WTC11 (cell line): ENCODE measurements around the gene ZIK1.

Experiments used
- TF ChIP-seq, protein P1 (sequence below): fragments of 200-600 bp; IDR thresholded peaks from 2 replicates; pipeline ENCODE4 v1.8.0; 2022; ENCODE audit warnings: antibody characterized with exemption
- TF ChIP-seq, protein P2 (sequence below): sonication (generic); formaldehyde crosslinking; IDR thresholded peaks from 2 replicates; pipeline ENCODE4 v1.8.1; 2023; ENCODE audit warnings: mild to moderate bottlenecking, missing genetic modification reagents, borderline replicate concordance

DNA sequence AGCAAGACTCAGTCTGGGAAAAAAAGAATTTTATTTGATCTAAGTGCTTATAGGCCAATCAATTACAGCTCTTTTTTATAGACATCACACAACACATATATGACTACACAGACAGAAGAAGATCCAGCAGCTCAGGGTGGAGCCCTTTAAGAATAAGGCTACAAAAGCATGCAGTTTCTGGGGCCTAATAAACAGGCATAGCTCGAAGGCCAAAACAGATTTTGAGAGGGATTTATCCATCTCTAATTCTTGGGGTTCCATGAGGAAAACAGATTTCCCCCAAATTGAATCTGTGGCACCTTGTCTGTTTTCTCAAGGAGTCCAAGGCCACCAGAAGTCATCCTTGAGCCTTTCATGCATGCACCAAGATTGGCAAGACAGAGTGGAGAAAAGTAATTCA lies 20.4 kb upstream of the ZIK1 start:
- TF ChIP-seq, protein P1, sequence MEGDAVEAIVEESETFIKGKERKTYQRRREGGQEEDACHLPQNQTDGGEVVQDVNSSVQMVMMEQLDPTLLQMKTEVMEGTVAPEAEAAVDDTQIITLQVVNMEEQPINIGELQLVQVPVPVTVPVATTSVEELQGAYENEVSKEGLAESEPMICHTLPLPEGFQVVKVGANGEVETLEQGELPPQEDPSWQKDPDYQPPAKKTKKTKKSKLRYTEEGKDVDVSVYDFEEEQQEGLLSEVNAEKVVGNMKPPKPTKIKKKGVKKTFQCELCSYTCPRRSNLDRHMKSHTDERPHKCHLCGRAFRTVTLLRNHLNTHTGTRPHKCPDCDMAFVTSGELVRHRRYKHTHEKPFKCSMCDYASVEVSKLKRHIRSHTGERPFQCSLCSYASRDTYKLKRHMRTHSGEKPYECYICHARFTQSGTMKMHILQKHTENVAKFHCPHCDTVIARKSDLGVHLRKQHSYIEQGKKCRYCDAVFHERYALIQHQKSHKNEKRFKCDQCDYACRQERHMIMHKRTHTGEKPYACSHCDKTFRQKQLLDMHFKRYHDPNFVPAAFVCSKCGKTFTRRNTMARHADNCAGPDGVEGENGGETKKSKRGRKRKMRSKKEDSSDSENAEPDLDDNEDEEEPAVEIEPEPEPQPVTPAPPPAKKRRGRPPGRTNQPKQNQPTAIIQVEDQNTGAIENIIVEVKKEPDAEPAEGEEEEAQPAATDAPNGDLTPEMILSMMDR, result no peak
- TF ChIP-seq, protein P2, sequence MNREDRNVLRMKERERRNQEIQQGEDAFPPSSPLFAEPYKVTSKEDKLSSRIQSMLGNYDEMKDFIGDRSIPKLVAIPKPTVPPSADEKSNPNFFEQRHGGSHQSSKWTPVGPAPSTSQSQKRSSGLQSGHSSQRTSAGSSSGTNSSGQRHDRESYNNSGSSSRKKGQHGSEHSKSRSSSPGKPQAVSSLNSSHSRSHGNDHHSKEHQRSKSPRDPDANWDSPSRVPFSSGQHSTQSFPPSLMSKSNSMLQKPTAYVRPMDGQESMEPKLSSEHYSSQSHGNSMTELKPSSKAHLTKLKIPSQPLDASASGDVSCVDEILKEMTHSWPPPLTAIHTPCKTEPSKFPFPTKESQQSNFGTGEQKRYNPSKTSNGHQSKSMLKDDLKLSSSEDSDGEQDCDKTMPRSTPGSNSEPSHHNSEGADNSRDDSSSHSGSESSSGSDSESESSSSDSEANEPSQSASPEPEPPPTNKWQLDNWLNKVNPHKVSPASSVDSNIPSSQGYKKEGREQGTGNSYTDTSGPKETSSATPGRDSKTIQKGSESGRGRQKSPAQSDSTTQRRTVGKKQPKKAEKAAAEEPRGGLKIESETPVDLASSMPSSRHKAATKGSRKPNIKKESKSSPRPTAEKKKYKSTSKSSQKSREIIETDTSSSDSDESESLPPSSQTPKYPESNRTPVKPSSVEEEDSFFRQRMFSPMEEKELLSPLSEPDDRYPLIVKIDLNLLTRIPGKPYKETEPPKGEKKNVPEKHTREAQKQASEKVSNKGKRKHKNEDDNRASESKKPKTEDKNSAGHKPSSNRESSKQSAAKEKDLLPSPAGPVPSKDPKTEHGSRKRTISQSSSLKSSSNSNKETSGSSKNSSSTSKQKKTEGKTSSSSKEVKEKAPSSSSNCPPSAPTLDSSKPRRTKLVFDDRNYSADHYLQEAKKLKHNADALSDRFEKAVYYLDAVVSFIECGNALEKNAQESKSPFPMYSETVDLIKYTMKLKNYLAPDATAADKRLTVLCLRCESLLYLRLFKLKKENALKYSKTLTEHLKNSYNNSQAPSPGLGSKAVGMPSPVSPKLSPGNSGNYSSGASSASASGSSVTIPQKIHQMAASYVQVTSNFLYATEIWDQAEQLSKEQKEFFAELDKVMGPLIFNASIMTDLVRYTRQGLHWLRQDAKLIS, result no peak
